Neuronal stem cell (in vitro differentiated cells): Measurements from ENCODE around the gene SDC1.

Source experiments
- DNase-seq: peaks from one replicate; pipeline ENCODE4 v3.0.0-alpha.2; 2013; ENCODE audit warnings: low spot score
- H2AFZ ChIP-seq: one replicate; pipeline ENCODE4 v1.6.1; 2013; ENCODE audit warnings: mild to moderate bottlenecking, low read length, inconsistent platforms
- H2AK5ac ChIP-seq: 2 replicates; pipeline ENCODE4 v1.6.1; 2013; ENCODE audit warnings: low read depth, mild to moderate bottlenecking, inconsistent platforms, low read length, moderate library complexity, mixed read lengths
- H2BK120ac ChIP-seq: 2 replicates; pipeline ENCODE4 v1.6.1; 2013; ENCODE audit warnings: low read depth, mild to moderate bottlenecking, inconsistent platforms, low read length, moderate library complexity, mixed read lengths
- H2BK12ac ChIP-seq: one replicate; pipeline ENCODE4 v1.6.1; 2013; ENCODE audit warnings: low read length, inconsistent platforms
- H2BK15ac ChIP-seq: 2 replicates; pipeline ENCODE4 v1.6.1; 2013; ENCODE audit warnings: mild to moderate bottlenecking, low read length, inconsistent platforms, mixed read lengths
- H2BK5ac ChIP-seq: one replicate; pipeline ENCODE4 v1.6.1; 2013; ENCODE audit warnings: inconsistent platforms, mild to moderate bottlenecking, low read length, moderate library complexity
- H3K14ac ChIP-seq: one replicate; pipeline ENCODE4 v1.6.1; 2013; ENCODE audit warnings: low read length, inconsistent platforms
- H3K18ac ChIP-seq: 2 replicates; pipeline ENCODE4 v1.6.1; 2013; ENCODE audit warnings: low read length, inconsistent platforms
- H3K23ac ChIP-seq: 2 replicates; pipeline ENCODE4 v1.6.1; 2013; ENCODE audit warnings: low read depth, mild to moderate bottlenecking, mixed read lengths, low read length, inconsistent platforms; ENCODE audit not compliant: poor library complexity
- H3K27ac ChIP-seq: replicated peaks from 3 replicates; pipeline ENCODE4 v1.5.1; 2013; ENCODE audit warnings: low read length, inconsistent platforms
- H3K27me3 ChIP-seq, 3 experiments: 2 replicates each; pipeline ENCODE4 v1.6.1; 2013; ENCODE audit warnings: low read length in 3 of 3, mild to moderate bottlenecking in 2 of 3, inconsistent platforms in 1 of 3, low read depth in 1 of 3, mixed read lengths in 1 of 3, moderate library complexity in 1 of 3; ENCODE audit not compliant: control insufficient read depth in 3 of 3, insufficient read depth in 3 of 3
- H3K36me3 ChIP-seq, 2 donors: replicated peaks in 1 of 2; 2 replicates each; pipeline ENCODE4 v1.6.1; 2013; ENCODE audit warnings: low read length in 2 of 2; ENCODE audit not compliant: control insufficient read depth in 2 of 2, insufficient read depth in 2 of 2
- H3K4ac ChIP-seq: 2 replicates; pipeline ENCODE4 v1.6.1; 2013; ENCODE audit warnings: inconsistent platforms, mild to moderate bottlenecking, low read length, moderate library complexity
- H3K4me1 ChIP-seq, 2 donors: 1 replicate in 1 of 2; 2 replicates in 1 of 2; pipeline ENCODE4 v1.6.1; 2013; ENCODE audit warnings: low read length in 2 of 2, low read depth in 1 of 2; ENCODE audit not compliant: control insufficient read depth in 2 of 2, insufficient read depth in 1 of 2
- H3K4me2 ChIP-seq: one replicate; pipeline ENCODE4 v1.6.1; 2013; ENCODE audit warnings: mild to moderate bottlenecking, low read length, inconsistent platforms; ENCODE audit not compliant: insufficient read depth, poor library complexity, severe bottlenecking
- H3K4me3 ChIP-seq, 2 donors: 2 replicates each; pipeline ENCODE4 v1.5.1; 2013; ENCODE audit warnings: low read length in 2 of 2, mild to moderate bottlenecking in 2 of 2, inconsistent platforms in 1 of 2, moderate library complexity in 1 of 2
- H3K79me1 ChIP-seq: one replicate; pipeline ENCODE4 v1.6.1; 2013; ENCODE audit warnings: low read depth, mild to moderate bottlenecking, inconsistent platforms, low read length, moderate library complexity
- H3K9ac ChIP-seq: one replicate; pipeline ENCODE4 v1.6.1; 2013; ENCODE audit warnings: mild to moderate bottlenecking, low read depth, low read length, inconsistent platforms; ENCODE audit not compliant: poor library complexity
- H3K9me3 ChIP-seq, 2 donors: replicated peaks in 1 of 2; 2 replicates each; pipeline versions ENCODE3 to v1.6.1; 2013; ENCODE audit warnings: low read length in 2 of 2, mild to moderate bottlenecking in 2 of 2, inconsistent platforms in 1 of 2, low read depth in 1 of 2, mixed read lengths in 1 of 2, moderate library complexity in 1 of 2; ENCODE audit not compliant: control insufficient read depth in 2 of 2, insufficient read depth in 1 of 2
- H4K8ac ChIP-seq: one replicate; pipeline ENCODE4 v1.6.1; 2013; ENCODE audit warnings: low read depth, mild to moderate bottlenecking, inconsistent platforms, low read length, moderate library complexity
- H4K91ac ChIP-seq: one replicate; pipeline ENCODE4 v1.6.1; 2013; ENCODE audit warnings: low read length, low read depth, mild to moderate bottlenecking, inconsistent platforms; ENCODE audit not compliant: poor library complexity
- WGBS, 2 donors: extraction: QIAGEN DNeasy Blood & Tissue Kit; methylation state at CpG; one replicate each; pipeline ENCODE4 v1.1.7; 2013; ENCODE audit warnings: missing lambda C conversion rate in 2 of 2, mixed read lengths in 1 of 2; ENCODE audit not compliant: insufficient read length in 2 of 2, insufficient replicate concordance in 1 of 2; ENCODE audit errors: extremely low coverage in 2 of 2; 5-methylcytosine and 5-hydroxymethylcytosine counted together

Gene SDC1

GRCh38 chr2:20178666-20179465 lies 46.1 kb downstream of the SDC1 start:
- Histone ChIP-seq H3K18ac (no peak overlapping the region), H2BK120ac (no peak overlapping the region), H3K4me2 (no peak overlapping the region), H3K79me1 (no peaks in the 10 kb centered on the region), H3K9ac (no peak overlapping the region), H3K27me3 (peaks cover 0 to 42% (median 0%) of the 10 kb centered on the region in 3 experiments), H4K91ac (no peak overlapping the region), H2BK12ac (peak overlapping the region; percentile 69), H3K14ac (no peak overlapping the region), H2AFZ (no peak overlapping the region), H2BK15ac (peak overlapping the region; percentile 18), H3K4me1 (peaks cover 0 to 4% of the 10 kb centered on the region in 2 donors), H3K4ac (no peak overlapping the region), H3K27ac (no peak overlapping the region), H3K4me3 (no peak overlapping the region), H3K23ac (no peak overlapping the region), H2AK5ac (peak overlapping the region; percentile 15), H3K36me3 (no peaks in the 10 kb centered on the region), H3K9me3 (no peaks in the 10 kb centered on the region), H4K8ac (no peak overlapping the region), H2BK5ac (peak overlapping the region; percentile 55)
- WGBS, 2 donors: no CpG with 5 or more reads among the region's 10 CpGs
- DNase-seq: no peak

GRCh38 chr2:20178249-20178607 lies 46.7 kb downstream of the SDC1 start:
- Histone ChIP-seq H3K27ac (no peak overlapping the region), H3K23ac (peak overlapping the region; percentile 31), H3K4ac (peak overlapping the region; percentile 80), H3K27me3 (peaks cover 0 to 37% (median 0%) of the 10 kb centered on the region in 3 experiments), H3K9me3 (no peaks in the 10 kb centered on the region), H3K14ac (peak overlapping the region; percentile 27), H3K4me2 (no peak overlapping the region), H2BK15ac (no peak overlapping the region), H2AFZ (no peak overlapping the region), H3K18ac (peak overlapping the region; percentile 45), H3K79me1 (no peaks in the 10 kb centered on the region), H4K8ac (no peak overlapping the region), H2BK120ac (no peak overlapping the region), H3K36me3 (no peaks in the 10 kb centered on the region), H4K91ac (no peak overlapping the region), H2BK5ac (peak overlapping the region; percentile 55), H3K4me1 (peaks cover 0 to 4% of the 10 kb centered on the region in 2 donors), H3K4me3 (no peak overlapping the region), H2AK5ac (peak overlapping the region; percentile 58), H3K9ac (peak overlapping the region; percentile 24), H2BK12ac (no peak overlapping the region)
- no peak for DNase-seq
- WGBS, 2 donors: no CpG with 5 or more reads among the region's 14 CpGs

- no peak overlapping the region for H3K4me2 ChIP-seq
- no peaks in the 10 kb centered on the region for H3K9me3 ChIP-seq
- peaks cover 0 to 4% of the 10 kb centered on the region in 2 donors for H3K4me1 ChIP-seq
- H3K9ac ChIP-seq: peak overlapping the region; percentile 24
- peak overlapping the region; percentile 27 for H3K14ac ChIP-seq
- H3K27ac ChIP-seq: no peak overlapping the region
- H2AK5ac ChIP-seq: peak overlapping the region; percentile 58
- peak overlapping the region; percentile 80 for H3K4ac ChIP-seq
- no peak for DNase-seq
- H3K18ac ChIP-seq: peak overlapping the region; percentile 45
- H3K36me3 ChIP-seq: no peaks in the 10 kb centered on the region
- no peak overlapping the region for H2BK12ac ChIP-seq
- H3K23ac ChIP-seq: peak overlapping the region; percentile 31
- H3K79me1 ChIP-seq: no peaks in the 10 kb centered on the region
- H2AFZ ChIP-seq: no peak overlapping the region
- H2BK120ac ChIP-seq: no peak overlapping the region
- H4K8ac ChIP-seq: peak overlapping the region; percentile 31
- H2BK15ac ChIP-seq: no peak overlapping the region
- WGBS, 2 donors: no CpG with 5 or more reads among the region's 10 CpGs
- peak overlapping the region; percentile 55 for H2BK5ac ChIP-seq
- no peak overlapping the region for H3K4me3 ChIP-seq
- peaks cover 0 to 35% (median 0%) of the 10 kb centered on the region in 3 experiments for H3K27me3 ChIP-seq
- H4K91ac ChIP-seq: no peak overlapping the region
Measured at GRCh38 chr2:20177556-20178248, 47.2 kb downstream of the SDC1 start.

- no peaks in the 10 kb centered on the region for H3K79me1 ChIP-seq
- H3K4me1 ChIP-seq: peaks cover under 1 to 4% of the 10 kb centered on the region in 2 donors
- no peak overlapping the region for H2BK12ac ChIP-seq
- peaks cover 0 to 34% (median 0%) of the 10 kb centered on the region in 3 experiments for H3K27me3 ChIP-seq
- H3K9ac ChIP-seq: no peak overlapping the region
- H4K8ac ChIP-seq: no peak overlapping the region
- H3K23ac ChIP-seq: no peak overlapping the region
- no peak overlapping the region for H3K18ac ChIP-seq
- H3K4ac ChIP-seq: no peak overlapping the region
- H2BK5ac ChIP-seq: no peak overlapping the region
- H3K27ac ChIP-seq: no peak overlapping the region
- DNase-seq: no peak
- H4K91ac ChIP-seq: no peak overlapping the region
- H3K14ac ChIP-seq: no peak overlapping the region
- no peak overlapping the region for H3K4me2 ChIP-seq
- no peak overlapping the region for H2AFZ ChIP-seq
- H3K36me3 ChIP-seq: no peaks in the 10 kb centered on the region
- no peak overlapping the region for H3K4me3 ChIP-seq
- no peaks in the 10 kb centered on the region for H3K9me3 ChIP-seq
- no peak overlapping the region for H2BK120ac ChIP-seq
- H2AK5ac ChIP-seq: no peak overlapping the region
- WGBS, 2 donors: no CpG with 5 or more reads among the region's 5 CpGs
- no peak overlapping the region for H2BK15ac ChIP-seq
Measured at GRCh38 chr2:20176760-20177159, 48.2 kb downstream of the SDC1 start.
